ENCODE measurements around the gene HIBCH.
"Not testable (repeated sequence)": the region's sequence is repeated elsewhere in the genome, so short reads cannot be mapped to it uniquely, and the experiment has no call there.

Gene HIBCH

GRCh38 chr2:190159453-190159852, 160.2 kb downstream of the HIBCH start:
- no peak for DNase-seq (ENCODE audit: low read depth in 1 of 2, low spot score in 1 of 2)

GRCh38 chr2:190158798-190159434, 160.7 kb downstream of the HIBCH start:
- DNase-seq (ENCODE audit: low read depth in 1 of 2, low spot score in 1 of 2), result no peak

- DNase-seq (ENCODE audit: low read depth in 1 of 2, low spot score in 1 of 2), result not testable (repeated sequence)
Measured at GRCh38 chr2:190157613-190158528, 161.8 kb downstream of the HIBCH start.

- no peak for DNase-seq (ENCODE audit: low read depth in 1 of 2, low spot score in 1 of 2)
Measured at GRCh38 chr2:190156530-190157212, 163.0 kb downstream of the HIBCH start.
